HG02970 (cell line): Measurements from ENCODE around the gene TST.

Experiments
- ATAC-seq: cut with Tn5 transposase; IDR thresholded peaks from one replicate; pipeline ENCODE4 v1.9.1; 2021; ENCODE audit warnings: mild to moderate bottlenecking, moderate library complexity, moderate number of reproducible peaks; ENCODE audit not compliant: unreplicated experiment, low FRiP score

The TST gene

DNA sequence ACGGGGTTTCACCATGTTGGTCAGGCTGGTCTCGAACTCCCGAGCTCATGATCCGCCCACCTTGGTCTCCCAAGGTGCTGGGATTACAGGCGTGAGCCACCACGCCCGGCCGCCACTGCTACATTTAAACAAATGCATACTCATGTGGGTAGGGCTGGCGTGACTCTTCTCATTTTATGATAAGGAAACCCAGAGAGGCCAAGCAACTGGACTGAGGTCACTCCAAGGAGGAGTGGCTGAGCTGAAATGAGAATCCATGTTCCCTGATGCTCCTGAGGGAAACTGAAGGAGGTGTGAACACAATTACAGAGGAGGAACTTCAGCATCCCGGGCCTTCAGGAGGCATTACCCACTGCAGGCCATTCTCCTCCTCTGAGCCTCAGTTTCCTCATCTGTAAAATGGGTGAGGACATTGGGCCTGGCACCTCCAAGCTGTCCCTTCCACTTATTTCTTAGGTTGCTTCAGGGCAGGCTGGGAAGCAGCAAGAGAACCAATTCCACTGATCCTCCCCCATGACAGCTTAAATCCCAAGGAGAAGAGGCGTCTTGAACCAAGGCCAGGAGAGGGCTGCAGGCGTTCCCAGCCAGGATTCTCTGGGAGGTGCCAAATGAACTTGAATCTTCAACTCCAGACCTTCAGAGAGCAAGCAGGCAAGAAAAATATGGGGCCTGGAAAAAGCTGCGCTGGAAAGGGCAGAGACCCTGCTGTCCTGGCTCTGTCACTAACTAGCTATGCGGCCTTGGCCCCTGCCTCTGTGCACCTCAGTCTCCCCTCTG is 2.9 kb downstream of the TST start:
- no peak for ATAC-seq

DNA sequence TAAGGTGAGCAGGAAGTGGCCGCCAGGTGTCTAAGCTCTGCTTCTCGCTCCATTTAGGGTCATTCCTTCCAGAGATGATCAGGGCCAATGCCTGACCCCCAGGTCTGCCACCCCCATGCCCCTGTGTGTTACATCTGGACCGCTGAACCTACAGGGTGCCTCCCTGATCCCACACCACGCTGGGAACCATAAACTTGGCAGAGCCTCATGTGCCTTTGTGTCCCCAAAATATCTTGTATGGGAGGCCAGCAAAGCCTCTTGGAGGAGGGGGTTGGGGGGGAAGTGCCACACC is 3.7 kb downstream of the TST start:
- no peak for ATAC-seq

DNA sequence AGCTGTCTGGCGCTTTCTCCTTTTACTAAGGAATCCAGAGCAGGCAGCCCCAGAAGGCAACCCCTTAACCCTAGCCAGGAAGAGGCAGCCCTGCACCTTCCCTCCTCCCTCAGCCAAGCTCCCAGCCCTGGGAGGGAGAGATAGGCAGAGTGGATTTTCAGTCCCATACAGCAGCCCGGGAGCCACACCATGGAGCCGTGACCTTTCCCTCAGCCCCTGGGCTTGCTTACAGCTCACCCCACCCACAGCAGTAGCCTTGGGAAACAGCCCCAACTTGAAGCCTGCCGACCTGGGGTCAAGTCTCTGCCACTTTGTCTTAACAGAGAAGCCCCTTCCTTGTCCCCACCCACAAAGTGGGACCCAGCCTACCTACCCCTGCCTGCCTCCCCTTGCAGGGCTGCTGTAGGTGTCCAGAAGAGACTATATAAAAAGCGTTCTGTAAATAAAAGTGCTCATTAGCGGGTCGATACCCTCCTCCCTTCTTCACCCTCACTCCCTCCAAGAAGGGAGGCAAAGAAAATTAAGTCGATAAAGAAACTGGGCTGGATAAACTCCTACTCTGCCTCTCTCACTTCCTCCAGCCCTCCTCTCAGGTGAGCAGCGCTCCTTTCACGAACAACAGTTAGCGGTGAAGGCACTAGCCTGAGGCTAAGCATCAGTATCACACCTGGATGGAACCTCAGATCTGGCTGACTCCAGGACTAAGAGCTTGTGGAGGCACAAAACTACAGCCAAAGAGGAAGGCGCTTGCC is 4.2 kb downstream of the TST start:
- ATAC-seq = no peak

DNA sequence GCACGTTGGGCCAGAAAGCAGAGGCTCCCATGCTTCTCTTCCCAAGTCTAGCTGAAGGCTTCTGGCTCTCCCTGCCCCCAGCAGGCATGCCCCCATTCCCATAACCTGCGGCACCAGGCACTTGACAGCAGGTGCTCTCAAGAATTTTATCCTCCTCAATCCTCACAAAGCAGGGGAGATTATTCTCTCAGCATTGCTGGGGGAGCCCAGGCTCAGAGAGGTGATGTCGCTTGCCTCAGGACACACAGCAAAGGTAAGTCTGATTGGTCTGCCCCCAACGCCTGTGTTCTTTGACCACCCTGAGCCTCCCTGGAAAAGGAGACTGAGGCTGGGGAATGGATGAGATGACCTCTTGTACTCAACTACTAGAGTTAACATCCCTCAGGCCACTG is 4.8 kb downstream of the TST start:
- ATAC-seq = no peak

DNA sequence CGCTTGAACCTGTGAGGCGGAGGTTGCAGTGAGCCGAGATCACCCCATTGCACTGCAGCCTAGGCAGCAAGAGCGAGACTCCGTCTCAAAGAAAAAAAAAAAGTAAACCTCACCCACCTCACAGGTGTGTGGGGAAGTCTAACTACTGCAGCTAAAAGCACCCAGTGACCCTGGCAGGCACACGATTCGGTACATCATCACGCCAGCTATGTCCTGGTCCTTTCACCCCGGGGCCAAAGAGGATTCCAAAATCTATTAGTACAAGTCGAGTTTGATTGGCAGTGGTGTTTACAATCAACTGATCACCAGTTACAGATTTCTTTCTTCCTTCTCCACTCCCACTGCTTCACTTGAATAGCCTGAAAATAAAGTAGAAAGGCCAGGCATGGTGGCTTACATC is 6.3 kb downstream of the TST start:
- no peak for ATAC-seq

DNA sequence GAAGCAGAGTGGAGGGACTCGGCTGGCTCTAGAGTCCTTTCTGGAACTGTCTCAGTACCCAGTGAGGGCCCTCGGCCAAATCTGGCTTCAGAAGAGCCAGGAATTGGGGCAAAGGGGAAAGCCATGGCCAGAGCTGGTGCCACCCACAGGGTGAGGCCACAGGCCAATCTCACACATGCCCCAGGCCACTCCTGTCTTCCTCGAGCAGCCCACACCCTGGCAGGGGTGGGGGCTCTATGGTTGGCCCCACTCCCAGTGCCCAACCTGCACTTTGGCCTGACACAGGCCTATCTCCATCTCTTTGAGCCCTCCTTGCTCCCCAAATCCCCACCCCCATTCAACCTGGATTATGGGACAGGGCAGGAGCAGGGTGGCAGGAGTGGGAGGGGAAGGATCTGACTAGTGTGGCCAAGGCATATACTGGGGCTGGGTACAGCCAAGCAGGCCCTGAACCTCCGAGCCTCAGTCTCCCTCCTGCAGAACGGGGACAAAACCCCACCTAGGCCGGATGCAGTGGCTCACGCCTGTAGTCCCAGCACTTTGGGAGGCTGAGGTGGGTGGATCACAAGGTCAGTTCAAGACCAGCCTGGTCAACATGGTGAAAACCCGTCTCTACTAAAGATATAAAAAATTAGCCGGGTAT is 6.9 kb downstream of the TST start:
- no peak for ATAC-seq

DNA sequence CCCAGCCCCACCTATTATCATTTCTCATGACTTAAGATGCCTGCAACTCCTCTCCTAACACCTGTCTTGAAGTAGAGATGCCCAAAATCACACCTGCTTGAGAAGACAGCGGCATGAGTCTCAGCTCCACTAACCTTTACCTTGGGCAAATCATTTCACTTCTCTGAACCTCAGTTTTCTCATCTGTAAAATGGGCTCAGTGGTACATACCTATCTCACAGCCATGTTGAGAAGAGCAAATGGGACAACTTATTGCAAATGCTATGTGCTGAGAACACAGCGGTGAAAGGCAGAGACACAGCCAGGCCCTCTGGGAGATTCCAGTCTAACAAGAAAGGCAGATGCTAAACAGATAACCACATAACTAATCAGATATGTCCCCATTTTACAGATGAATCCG is 7.8 kb downstream of the TST start:
- ATAC-seq = no peak

DNA sequence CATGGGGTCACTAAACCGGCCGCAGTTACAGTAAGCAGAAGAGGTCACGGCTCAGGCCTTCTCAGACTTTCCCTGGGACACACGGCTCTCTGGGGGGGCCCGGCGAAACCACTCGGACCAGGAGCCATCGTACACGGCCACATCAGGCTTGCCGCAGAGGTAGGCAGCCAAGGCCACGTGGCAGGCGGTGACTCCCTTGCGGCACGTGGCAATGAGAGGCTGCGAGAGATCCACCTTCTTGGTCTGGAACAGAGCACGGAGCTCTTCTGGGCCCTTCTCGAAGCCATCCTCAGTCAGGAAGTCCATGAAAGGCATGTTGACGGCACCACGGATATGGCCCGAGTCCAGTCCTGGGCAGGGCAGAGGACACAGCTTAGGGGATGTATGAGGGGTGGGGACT is 8.3 kb downstream of the TST start:
- no peak for ATAC-seq

DNA sequence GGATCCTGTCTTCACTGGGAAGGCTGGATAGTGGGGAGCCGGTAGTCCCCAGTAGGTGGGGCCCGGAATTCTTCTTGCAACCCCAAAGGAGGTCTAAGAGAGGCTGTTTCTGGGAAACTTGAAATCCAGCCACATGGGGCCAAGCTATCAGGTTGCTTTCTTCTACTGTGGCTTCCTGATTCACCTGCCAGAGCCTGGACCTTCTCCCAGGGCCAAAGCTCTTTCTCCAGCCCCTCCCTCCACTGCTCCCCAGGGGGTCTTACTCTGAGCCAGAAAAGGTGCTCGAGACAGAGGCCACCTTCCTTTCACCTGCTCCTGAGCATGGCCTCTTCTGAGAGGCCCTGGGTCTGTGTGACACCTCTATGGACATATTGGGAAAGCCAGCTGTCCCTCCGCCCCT is 9.1 kb downstream of the TST start:
- no peak for ATAC-seq

DNA sequence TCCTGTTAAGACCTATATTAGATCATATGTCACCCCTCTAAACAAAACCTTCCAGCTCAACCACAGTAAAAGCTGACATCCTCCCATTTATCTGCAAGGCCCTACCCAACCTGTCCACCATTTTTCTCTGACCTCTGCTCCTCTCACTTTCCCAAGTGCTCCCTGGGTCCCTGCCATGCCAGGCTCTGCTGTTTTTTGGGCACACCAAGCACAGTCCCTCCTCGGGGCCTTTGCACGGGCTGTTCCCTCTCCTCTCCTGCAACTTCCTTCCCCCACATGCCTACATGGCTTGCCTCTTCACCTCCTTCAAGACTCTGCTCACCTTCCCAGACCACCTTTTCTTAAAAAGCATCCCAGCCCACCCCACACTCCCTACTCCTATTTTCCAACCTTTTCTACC is 9.8 kb downstream of the TST start:
- ATAC-seq = no peak

DNA sequence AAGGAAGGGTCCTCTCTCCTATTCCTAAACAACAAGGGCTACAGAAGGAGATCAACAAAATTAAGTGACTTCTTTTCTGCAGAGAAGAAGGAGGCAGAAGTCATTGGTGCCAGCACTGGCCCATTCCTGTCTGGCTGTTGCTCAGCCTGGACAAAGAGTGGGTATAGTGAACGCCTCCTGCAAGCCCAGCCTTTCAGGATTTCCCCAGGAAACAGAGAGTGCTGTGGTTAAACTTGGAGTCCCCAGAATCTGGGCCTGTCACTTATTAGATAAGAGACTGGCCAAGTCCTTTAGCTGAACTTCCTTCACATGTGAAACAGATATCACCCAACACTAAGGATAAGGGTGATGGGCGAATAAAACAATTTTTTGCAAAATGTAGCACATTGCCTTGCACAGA is 10.9 kb downstream of the TST start:
- ATAC-seq = no peak

DNA sequence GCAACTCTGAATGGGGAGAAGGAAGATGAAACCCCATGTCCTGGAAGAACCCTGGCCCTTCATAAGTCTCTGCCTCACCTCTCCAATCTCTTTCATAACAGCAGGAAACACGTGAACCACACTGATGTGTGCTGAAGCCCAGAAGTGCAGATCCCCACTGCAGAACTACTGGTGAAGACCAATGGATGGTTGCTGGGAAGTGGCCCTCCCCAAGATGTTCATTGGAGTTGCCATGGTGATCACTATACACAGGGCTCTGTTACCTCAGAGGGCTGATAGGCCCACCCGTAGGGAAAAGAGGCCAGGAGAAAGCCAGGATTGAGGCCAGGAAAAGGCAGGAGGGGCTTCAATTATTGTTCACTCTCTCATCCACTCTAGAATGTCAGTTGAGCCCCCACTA is 11.6 kb downstream of the TST start:
- ATAC-seq = no peak

DNA sequence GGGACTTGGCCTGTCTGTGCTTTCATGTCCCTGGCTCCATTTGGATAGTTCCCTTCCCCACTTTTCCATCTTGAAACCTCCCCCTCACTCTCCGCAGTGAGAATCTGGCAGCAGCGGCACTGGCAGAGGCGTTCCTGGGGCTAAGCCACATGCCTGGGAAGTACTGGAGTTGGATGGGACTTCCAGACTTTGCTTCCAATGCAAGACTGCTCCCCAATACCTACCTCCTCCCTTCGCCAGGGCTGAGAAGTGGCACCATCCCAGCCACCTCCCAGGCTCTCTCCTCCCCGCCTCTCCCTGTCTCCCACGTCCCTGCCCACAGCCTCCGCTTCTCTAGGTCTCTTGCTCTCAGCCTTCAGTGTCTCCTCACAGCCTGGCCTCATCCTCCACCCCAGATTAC is 16.6 kb downstream of the TST start:
- no peak for ATAC-seq

DNA sequence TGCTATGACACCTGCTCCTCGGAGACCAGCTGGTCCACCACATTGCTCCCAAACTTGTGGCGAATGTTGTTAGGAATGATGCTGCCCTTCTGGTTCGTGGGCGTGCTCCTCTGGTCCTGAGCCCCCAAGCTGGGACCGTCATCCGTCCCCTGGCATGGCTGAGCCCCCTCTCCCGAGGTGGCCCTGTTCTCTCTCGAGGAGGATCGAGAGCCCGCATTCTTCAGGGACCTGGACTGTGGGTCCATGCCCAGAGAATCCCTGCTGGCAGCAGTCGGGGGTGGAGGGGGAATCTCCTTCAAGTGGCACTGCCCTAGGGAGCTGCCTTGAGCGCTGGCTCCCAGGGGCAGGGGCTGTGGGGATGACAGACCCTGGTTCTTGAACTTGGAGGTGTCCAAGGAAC is 17.4 kb downstream of the TST start:
- no peak for ATAC-seq

DNA sequence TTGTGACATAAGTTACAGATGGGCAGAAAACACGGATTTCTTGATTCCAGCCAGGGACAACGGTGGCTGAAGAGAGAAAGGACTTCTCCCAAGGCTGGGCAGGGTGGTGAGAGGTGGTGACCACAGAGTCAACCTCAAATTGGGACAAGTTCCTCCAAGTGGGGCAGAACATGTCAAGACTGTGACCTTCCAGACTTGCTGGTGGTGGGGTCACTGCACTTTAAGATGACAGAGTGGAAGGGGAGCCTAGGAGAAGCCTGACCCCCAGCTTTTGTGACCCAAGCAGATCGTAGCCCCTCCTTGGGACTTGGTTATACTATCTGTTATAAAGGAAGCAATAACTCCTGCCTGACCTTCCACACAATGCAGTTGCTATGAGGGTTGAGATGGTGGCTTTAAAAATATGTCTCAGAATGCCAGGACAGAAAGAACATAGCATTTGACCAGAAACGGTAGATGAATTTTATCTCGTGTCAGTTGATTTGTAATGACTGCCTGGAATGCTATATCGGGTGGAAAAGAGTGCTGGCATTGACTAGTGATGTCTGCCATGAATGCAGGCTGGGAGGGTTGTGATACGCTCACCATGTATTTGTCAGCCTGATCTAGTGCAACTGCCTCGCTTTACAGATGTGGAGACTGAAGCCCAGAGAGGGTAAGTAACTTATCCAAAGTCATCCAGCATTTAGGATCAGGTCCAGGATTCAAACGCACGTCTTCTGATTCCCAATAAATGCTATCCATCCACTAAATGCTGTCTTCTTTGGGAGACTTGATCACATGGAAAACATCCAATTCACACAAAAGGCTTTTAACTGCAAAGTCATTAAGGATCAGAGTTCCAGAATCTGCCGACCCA is 18.3 kb downstream of the TST start:
- ATAC-seq = no peak

DNA sequence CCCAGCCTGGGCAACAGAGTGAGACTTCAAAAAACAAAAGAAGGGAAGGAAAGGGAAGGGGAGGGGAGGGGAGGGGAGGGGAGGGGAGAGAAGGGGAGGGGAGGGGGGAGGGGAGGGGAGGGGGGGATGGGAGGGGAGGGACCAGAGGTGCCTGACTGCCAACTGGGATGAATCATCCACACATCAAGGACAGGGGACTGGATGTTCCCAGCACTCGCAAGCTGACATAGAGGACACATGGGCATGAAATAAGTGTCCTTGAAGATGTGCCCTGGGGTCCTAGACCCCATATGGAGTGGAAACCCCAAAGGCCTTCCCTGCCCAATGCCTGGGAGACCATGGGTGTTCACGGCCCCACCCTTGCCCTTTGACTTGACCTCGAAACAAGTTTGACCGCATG is 19.8 kb downstream of the TST start:
- ATAC-seq = no peak

DNA sequence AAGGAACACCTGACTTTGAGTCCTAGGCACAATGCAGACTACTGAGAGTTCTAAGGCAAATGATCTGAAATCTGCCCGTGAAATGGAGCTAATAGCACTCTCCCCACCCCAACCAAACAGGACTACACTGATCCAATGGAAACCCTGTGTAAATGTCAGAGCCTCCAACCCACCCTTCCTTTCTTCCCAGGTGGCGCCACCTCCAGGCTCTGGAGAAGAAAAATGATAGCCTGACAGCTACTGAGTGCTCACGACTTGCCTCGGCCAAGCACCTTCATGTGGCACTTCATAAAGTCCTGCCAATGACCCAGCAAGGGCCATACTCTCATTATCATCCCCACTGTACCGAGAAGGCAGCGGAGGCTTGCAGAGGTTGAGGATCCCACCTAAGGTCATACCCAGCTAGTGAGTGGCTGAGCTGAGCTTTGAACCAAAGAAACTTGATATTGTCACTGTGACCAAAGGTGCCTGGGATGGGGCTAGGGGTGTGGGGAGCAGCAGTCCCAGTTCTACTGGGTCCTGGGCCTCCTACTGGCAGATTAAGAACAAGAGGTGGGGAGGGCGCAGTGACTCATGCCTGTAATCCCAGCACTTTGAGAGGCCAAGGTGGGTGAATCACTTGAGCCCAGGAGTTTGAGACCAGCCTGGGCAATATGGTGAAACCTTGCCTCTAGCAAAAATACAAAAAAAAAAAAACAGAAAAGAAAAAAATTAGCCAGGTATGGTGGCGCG is 20.5 kb downstream of the TST start:
- no peak for ATAC-seq

DNA sequence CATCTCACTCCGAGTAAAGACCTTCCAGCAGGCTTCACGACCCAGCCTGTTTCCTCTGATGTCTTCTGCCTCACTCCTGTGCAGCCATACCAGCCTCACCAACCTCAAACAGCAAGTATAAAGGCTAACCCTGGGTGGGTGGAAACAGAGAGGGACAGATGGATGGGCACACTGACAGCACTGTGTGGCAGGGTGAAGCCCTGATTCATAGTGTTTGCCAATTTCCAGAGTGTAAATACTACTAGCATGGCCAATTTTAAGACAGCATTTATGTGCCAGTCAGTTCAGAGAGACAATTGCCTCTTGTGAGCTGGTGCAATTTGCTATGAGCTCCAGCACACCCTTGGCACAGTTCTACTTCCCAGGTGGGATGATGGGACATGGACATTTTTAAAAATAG is 21.5 kb downstream of the TST start:
- no peak for ATAC-seq

DNA sequence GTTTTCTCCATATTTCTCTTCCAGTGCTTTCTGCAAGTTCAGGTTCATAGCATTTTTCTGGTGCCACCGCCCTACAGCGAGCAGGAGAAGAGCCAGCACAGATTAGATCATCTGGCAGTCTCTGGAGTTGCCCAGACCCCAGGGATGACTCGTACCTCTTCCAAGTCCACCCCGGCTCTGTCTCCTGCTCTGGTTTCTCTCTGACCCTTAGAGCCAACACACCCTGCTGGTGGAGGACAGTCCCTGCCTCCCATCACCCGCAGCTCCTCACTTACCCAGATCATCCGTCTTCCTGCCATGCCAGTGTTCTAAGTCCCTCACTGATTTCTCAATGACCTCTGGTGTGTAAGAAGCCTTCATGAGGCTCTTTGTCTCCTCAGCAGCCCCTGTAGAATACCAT is 28.0 kb downstream of the TST start:
- ATAC-seq = no peak

DNA sequence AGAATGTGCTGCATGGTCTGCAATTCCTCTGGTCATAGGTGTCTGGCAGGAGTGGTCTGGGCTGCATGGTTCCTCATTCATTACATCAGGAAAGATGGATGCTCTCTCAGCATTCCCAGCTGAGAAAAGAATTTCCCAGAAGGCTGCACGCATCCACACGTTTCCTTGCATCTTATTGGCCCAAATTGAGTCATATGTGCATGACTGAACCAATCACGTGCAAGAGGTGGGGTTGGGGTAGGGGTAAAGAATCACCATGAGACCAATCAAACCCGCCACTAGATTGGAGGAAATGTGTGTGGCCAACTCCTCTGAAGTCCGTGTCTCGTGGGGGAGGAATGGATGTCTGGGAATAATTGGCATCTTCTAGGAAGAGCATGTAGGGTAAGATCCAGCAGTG is 28.8 kb downstream of the TST start:
- ATAC-seq = no peak
